ENCODE results near the gene MAPKAPK2. TPM values are rescaled to one million over a fixed set of nuclear protein-coding genes. Genes with fewer than 3 reads are reported as not detected.

Gene MAPKAPK2
- total and polyA plus RNA-seq, 12 donors, result 25.3 to 129 (median 85.0) TPM

DNA sequence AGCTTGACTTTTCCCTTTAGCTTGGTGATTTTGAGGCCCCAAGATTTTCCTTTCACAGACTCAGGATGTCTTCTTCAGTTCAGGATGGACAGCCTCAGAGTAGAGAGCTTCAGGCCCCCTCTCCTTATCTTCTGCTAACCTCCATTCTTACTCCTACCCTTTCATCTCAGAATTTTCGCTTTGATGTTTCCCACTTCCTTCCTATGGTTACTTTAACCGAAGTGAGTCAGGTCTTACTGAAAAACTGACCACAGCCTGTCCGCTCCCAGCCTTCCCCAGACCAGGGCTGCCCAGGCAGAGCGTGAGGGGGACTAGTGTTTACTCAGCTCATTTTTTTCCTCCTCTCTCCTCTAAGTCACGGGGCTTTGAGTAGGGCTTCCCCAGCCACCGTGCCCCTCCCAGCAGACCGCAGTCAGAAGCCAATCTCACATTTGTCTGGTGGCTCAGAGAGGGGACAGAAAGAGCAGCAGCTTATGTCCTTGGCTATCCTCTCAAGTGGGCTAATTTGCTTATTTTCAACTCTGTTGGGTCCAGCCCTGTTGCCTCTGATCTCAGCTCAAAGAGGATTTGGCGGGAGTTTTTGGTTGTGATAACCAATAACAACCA, 81.6 kb downstream of the MAPKAPK2 start:
- Histone ChIP-seq H3K9me3 (replicated peaks in 1 of 3) (no peaks in the 10 kb centered on the region), H3K36me3 (replicated peaks in 1 of 2) (no peaks in the 10 kb centered on the region), H3K27me3 (peaks cover 3% of the 10 kb centered on the region), H3K4me3 (no peak overlapping the region), H3K4me1 (replicated peaks in 1 of 2) (no peaks in the 10 kb centered on the region), H3K27ac (peak overlapping the region in 1 of 5 donors; percentile 29)
- TF ChIP-seq CTCF (IDR thresholded peaks at IDR 0.05) (no peak), POLR2A (IDR thresholded peaks at IDR 0.05) (no peak)
- DNase-seq, result peak; percentile 23 to 60 (median 38)
- whole genome bisulfite sequencing, 4 donors, result 49 to 60% (median 55%) methylated on average over 8 of the region's 8 CpGs
- intact Hi-C loops (cut with DNase I), result no loop called here

DNA sequence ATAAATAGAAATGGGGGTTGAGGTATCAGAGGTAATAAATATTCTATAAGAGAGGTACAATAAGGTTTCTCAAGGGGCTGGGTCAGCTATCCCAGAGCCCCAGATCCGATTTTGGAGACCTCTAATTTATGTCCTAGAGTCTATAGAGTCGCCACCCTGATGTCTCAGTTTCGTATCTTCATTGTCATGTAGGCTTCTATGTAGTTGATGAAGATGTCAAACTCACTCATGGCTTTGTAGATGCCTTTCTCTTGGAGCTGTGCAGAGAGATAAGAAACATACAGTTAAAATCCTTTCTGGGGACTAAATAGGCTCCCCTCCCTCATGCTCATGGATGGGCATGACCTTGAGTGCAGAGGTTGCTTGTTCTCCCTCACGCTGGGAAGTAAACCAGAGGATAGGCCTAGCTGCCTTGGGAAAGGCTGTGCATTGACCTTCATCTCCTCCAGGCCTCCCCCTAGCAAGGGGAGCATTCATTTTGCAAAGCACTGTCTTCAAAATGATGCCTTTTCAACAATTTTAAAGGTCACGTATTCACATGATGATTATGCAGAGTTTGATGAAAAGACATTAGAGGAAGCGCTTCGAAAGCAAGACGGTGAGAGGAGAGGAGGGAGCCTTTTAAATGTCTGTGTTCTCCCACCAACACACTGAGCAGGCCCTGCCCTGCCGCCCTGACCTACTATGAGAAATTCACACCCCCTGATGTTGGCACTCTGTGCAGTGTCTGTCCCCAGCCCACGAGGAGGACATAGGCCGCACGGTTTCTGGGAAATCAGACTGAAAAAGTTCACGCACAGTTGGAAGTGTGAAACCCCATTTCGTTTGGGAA, 84.0 kb downstream of the MAPKAPK2 start:
- DNase-seq, result no peak
- H3K27me3 ChIP-seq, result no peaks in the 10 kb centered on the region
- H3K4me3 ChIP-seq, result no peak overlapping the region
- no peaks in the 10 kb centered on the region for H3K9me3 ChIP-seq (replicated peaks in 1 of 3)
- 72 to 80% (median 78%) methylated on average over 14 of the region's 14 CpGs for WGBS, 4 donors
- TF ChIP-seq CTCF (IDR thresholded peaks at IDR 0.05), result no peak
- no peak for TF ChIP-seq POLR2A (IDR thresholded peaks at IDR 0.05)
- H3K4me1 ChIP-seq (replicated peaks in 1 of 2), result no peaks in the 10 kb centered on the region
- intact Hi-C loops (cut with DNase I), result no loop called here
- H3K27ac ChIP-seq, result no peak overlapping the region
- no peaks in the 10 kb centered on the region for H3K36me3 ChIP-seq (replicated peaks in 1 of 2)

DNA sequence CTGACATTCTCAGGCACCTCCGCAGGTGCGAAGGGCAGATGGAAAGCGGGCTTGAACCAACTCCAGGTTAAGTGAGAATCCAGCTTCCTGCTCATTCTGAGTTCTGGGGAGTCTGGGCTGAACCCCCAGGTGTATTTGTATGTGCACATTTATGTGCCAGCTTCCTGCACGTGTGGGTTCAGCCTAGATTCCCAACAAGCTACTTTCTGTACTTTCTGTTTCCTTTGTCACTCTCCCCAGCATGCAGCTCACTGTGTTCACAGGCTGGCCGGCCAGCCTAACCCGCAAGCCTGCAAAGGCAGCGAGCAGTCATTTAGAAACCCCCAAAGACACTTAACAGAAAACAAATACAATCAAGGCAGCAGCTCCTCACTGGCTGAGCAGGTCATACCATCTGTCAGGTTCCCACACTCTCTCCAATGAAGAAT, 84.6 kb downstream of the MAPKAPK2 start:
- Histone ChIP-seq H3K27ac (no peak overlapping the region), H3K27me3 (no peaks in the 10 kb centered on the region), H3K9me3 (replicated peaks in 1 of 3) (no peaks in the 10 kb centered on the region), H3K36me3 (replicated peaks in 1 of 2) (no peaks in the 10 kb centered on the region), H3K4me3 (no peak overlapping the region), H3K4me1 (replicated peaks in 1 of 2) (no peaks in the 10 kb centered on the region)
- 78 to 89% (median 85%) methylated on average over 7 of the region's 7 CpGs for WGBS, 4 donors
- TF ChIP-seq CTCF (IDR thresholded peaks at IDR 0.05), result no peak
- TF ChIP-seq POLR2A (IDR thresholded peaks at IDR 0.05), result no peak
- DNase-seq, result no peak
- intact Hi-C loops (cut with DNase I), result no loop called here

DNA sequence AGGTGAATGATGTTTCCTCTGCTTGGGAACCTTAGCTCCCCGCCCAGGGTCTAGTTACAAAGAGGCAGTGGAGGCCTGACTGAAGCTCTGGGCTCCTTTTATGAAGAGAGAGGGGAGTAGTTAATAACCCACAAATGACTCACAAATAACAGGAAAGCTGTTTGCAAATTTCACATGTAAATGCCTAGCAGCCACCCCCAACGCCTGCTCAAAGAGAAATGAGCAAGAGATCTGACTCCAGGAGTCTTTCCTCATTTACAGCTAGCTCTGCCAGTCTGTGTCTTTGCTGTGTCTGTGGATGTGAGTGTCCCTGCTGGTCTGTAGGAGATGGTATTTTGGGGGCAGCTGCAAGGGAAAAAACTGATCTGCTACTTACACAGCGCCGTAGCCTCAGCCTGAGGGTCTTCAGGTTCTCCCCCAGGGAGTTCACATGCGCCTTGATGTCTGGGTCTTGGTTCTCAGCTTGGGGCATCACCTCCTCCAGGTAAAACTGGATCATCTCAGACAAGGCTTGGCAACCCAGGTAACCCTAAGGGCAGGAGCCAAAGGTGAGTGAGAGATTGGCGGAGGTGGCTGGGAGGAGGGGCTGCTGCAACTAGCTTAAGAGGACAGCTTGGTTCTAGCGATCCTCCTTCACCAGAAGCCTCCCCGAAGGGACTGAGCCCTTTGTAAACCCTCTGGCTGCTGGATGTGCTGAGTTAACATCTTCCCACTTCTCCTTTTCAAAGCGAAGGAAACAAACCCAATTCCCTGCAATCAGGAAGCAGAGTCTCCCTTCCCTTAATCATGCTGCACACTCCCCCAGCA, 86.0 kb downstream of the MAPKAPK2 start, which contains the start of gene IL19:
TSS of gene IL19 (plus strand) at position 243 of the 807 bp plus-strand sequence. CDS start 65,890 bp downstream, outside the sequence.
- Histone ChIP-seq H3K4me1 (replicated peaks in 1 of 2) (no peaks in the 10 kb centered on the region), H3K36me3 (replicated peaks in 1 of 2) (no peaks in the 10 kb centered on the region), H3K4me3 (peak within 1 kb of the TSS in 1 of 4 donors; percentile 24), H3K27me3 (no peaks in the 10 kb centered on the region), H3K9me3 (replicated peaks in 1 of 3) (no peaks in the 10 kb centered on the region), H3K27ac (peak within 1 kb of the TSS; percentile 12 to 87 (median 57))
- DNase-seq, result peak in 5 of 7 donors; percentile 17 to 50 (median 26)
- no peak for TF ChIP-seq CTCF (IDR thresholded peaks at IDR 0.05)
- peak in 1 of 2 donors; percentile 14 for TF ChIP-seq POLR2A (IDR thresholded peaks at IDR 0.05)
- WGBS, 4 donors, result 61 to 75% (median 67%) methylated on average over 6 to 9 of the region's 9 CpGs
- intact Hi-C loops (cut with DNase I), result no loop called here

Measured in adrenal gland (tissue), 12 donors.